ENCODE measurements around the gene CPT1A. TPM values are rescaled to one million over a fixed set of nuclear protein-coding genes. Genes with fewer than 3 reads are reported as not detected.

Gene CPT1A
- total and polyA plus RNA-seq, 5 experiments from 2014 or later: 3.1 to 34.4 (median 4.7) TPM

GRCh38 chr11:68808787-68809186 is 32.9 kb downstream of the CPT1A start:
- Mint-ChIP-seq H3K27me3 (no peaks in the 10 kb centered on the region), H3K36me3 (peaks cover 0 to 60% (median 3%) of the 10 kb centered on the region in 3 donors), H3K4me1 (peaks cover 0 to 8% (median under 1%) of the 10 kb centered on the region in 4 donors), H3K4me3 (no peak overlapping the region), H3K9me3 (no peaks in the 10 kb centered on the region), H3K27ac (no peak overlapping the region)
- POLR2A ChIA-PET: interaction anchor here (0.5 kb wide), 1 partner anchor 365 kb away, joined by 3 read pairs; no protein-coding TSS in a partner anchor
- no peak for DNase-seq
- ATAC-seq: no peak

DNA sequence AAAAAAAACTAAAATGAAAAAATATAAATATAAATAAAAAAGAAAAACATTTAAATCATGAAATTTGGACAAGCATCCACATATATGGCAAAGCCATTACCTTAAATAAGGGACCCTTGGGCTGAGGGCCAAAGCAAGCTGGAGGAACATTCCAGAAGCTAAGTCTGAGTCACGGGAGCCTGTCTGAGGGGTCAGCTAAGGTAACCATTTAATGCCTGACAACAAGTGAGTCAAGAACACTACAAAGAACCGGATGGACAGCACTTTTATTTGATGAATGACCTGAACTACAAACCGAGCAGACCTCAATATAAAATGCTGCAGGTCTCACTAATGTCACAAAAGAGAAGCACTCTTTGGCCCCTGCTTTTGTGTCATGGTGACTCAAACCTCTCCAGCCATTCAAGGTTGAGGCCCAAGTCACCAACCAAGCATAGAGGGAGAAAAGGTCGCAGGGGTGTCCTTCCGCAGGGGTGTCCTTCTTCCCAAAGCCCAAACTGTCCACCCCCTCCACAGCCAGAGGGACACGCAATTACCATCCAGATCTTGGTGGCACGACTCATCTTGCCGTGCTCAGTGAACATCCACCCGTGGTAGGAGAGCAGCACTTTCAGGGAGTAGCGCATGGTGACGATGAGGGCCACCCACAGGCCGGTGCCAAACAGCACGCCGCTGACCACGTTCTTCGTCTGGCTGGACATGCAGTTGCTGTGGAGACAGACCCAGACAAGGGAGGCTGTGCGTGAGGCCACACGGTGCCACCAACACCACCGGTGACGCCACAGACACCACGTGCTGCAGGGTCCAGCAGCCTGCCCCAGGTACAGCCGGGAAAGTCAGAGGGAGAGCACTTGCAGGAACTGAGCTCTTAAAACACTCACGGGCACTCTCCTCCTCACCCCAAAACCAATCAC is 34.5 kb downstream of the CPT1A start:
- Mint-ChIP-seq H3K9me3 (no peaks in the 10 kb centered on the region), H3K27me3 (no peaks in the 10 kb centered on the region), H3K4me1 (no peaks in the 10 kb centered on the region), H3K36me3 (peaks cover 0 to 59% (median 0%) of the 10 kb centered on the region in 3 donors), H3K27ac (peak overlapping the region in 1 of 10 donors; percentile 41), H3K4me3 (no peak overlapping the region)
- POLR2A ChIA-PET: interaction anchor here (0.6 kb wide), 1 partner anchor 38 kb away, joined by 4 read pairs; no protein-coding TSS in a partner anchor
- peak in 1 of 10 donors; percentile 55 for DNase-seq
- ATAC-seq: no peak

DNA sequence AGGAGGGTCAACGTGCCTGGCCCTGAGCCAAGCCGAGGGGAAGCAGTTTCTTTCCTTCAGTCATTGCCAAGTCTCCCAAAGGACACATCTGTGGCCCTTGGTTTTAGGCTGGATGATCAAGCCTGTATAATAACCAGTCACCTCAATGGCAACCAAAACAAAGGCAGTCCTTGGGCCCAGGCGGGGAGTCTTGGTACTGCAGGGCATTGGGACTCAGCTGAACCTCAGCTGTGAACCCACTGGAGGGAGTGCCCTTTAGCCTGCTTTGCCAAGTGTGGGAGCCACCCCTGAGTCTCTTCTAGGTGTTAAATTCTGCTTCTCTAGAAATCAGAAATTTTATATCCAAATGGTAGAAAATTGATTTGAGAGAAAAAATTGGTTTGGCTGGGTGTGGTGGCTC is 36.9 kb downstream of the CPT1A start:
- DNase-seq (no peak), ATAC-seq (no peak)
- no peaks in the 10 kb centered on the region for H3K9me3 Mint-ChIP-seq
- H3K27me3 Mint-ChIP-seq: no peaks in the 10 kb centered on the region
- H3K4me1 Mint-ChIP-seq: no peaks in the 10 kb centered on the region
- peaks cover 0 to 62% (median 7%) of the 10 kb centered on the region in 3 donors for H3K36me3 Mint-ChIP-seq
- H3K4me3 Mint-ChIP-seq: no peak overlapping the region
- POLR2A ChIA-PET: interaction anchor here (0.7 kb wide), 1 partner anchor 11 kb away, joined by 3 read pairs; no protein-coding TSS in a partner anchor
- H3K27ac Mint-ChIP-seq: no peak overlapping the region

DNA sequence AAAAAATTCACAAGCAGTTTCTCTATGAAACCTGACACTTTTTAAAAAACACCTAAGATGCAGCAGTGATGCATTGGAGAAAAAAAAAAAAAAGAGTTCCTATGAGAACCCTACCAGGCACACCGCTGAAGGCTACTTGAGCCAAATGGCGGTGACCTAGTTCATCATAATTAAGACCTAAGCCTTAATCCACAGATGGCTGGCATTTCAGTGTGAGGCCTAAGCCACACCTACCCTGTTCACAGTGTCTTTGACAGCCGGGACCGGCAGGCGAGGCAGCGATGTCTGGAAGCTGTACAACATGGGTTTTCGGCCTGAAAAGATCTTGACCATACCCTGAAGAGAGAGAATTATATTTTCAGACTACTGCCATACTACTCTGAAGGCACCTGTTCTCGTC is 38.0 kb downstream of the CPT1A start:
- POLR2A ChIA-PET: no interaction called here
- Mint-ChIP-seq H3K4me1 (peaks cover 0 to 2% (median 0%) of the 10 kb centered on the region in 4 donors), H3K4me3 (no peak overlapping the region), H3K9me3 (no peaks in the 10 kb centered on the region), H3K27me3 (no peaks in the 10 kb centered on the region), H3K27ac (peak overlapping the region in 1 of 10 donors; percentile 70), H3K36me3 (peaks cover 0 to 68% (median 13%) of the 10 kb centered on the region in 3 donors)
- ATAC-seq (no peak), DNase-seq (no peak)

DNA sequence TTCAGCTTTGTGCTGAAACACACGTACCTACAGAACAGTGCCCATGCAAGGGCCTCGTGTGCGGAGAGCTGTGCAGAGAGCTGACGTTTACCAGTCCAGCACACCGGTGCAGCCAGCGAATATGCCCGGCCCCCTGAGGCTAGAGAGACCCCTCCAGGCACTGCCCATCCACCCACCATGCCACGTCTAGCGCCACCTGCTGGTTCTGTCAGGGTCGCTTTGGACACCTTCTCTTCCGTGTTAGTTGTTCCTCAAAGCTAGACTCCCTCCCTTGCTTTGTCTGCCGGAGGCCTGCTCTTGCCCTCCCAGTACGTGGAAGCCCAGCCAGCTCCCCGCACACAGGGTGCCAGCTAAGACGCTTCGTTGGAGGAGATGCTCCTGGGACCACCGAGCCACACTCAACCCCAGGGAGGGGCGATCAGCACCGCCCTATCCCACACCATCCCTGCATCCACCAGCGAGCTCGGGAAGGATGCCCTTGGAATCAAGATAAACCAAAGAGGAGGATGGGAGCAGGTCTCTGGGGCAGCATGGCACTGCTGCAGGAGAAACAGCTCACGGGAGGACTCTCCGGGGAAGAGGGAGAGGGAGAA is 43.4 kb downstream of the CPT1A start:
- peak in 9 of 10 donors; percentile 21 to 72 (median 35) for DNase-seq
- Mint-ChIP-seq H3K4me3 (peak overlapping the region in 1 of 10 donors; percentile 56), H3K27ac (peak overlapping the region in 2 of 10 donors; percentile 19 to 80), H3K4me1 (peaks cover 0 to 2% (median 0%) of the 10 kb centered on the region in 4 donors), H3K27me3 (no peaks in the 10 kb centered on the region), H3K9me3 (no peaks in the 10 kb centered on the region), H3K36me3 (peaks cover 5 to 91% (median 28%) of the 10 kb centered on the region in 3 donors)
- ATAC-seq: peak in 1 of 2 donors; percentile 42
- POLR2A ChIA-PET: interaction anchor here (1.0 kb wide), 1 partner anchor 45 kb away, joined by 5 read pairs; no protein-coding TSS in a partner anchor

- no peak overlapping the region for H3K4me3 Mint-ChIP-seq
- H3K4me1 Mint-ChIP-seq: peaks cover 0 to 2% (median 0%) of the 10 kb centered on the region in 4 donors
- ATAC-seq (no peak), DNase-seq (no peak)
- no peaks in the 10 kb centered on the region for H3K27me3 Mint-ChIP-seq
- POLR2A ChIA-PET: no interaction called here
- no peaks in the 10 kb centered on the region for H3K9me3 Mint-ChIP-seq
- no peak overlapping the region for H3K27ac Mint-ChIP-seq
- H3K36me3 Mint-ChIP-seq: peaks cover 5 to 89% (median 30%) of the 10 kb centered on the region in 3 donors
Observed at GRCh38 chr11:68796801-68797200, 44.9 kb downstream of the CPT1A start.

- H3K9me3 Mint-ChIP-seq: no peaks in the 10 kb centered on the region
- no peak for DNase-seq
- H3K4me3 Mint-ChIP-seq: no peak overlapping the region
- peaks cover 5 to 87% (median 27%) of the 10 kb centered on the region in 3 donors for H3K36me3 Mint-ChIP-seq
- no peak for ATAC-seq
- POLR2A ChIA-PET: interaction anchor here (0.6 kb wide), 1 partner anchor 40 kb away, joined by 4 read pairs; no protein-coding TSS in a partner anchor
- no peaks in the 10 kb centered on the region for H3K27me3 Mint-ChIP-seq
- no peak overlapping the region for H3K27ac Mint-ChIP-seq
- no peaks in the 10 kb centered on the region for H3K4me1 Mint-ChIP-seq
Observed at GRCh38 chr11:68792400-68792966, 49.2 kb downstream of the CPT1A start.

DNA sequence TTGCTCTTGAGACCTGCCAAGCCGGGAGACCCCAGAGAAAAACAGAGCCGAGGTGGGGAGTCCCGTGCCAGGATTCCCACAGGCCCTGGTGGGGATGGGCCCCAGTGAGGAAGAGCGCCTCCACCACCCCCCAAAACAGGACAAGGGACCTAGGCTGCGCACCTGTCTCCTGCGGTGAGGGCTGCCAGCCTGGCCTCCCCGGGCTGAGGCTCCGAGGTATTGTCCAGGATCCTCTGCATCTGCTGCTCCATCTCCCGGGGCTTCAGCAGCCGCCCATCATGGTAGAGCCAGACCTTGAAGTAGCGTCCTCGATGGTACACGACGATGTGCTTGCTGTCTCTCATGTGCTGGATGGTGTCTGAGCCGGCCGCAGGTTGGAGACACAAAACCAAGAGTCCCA is 57.1 kb downstream of the CPT1A start:
- ATAC-seq (no peak), DNase-seq (no peak)
- Mint-ChIP-seq H3K4me1 (no peaks in the 10 kb centered on the region), H3K9me3 (no peaks in the 10 kb centered on the region), H3K27ac (no peak overlapping the region), H3K4me3 (no peak overlapping the region), H3K36me3 (peaks cover 3 to 86% (median 25%) of the 10 kb centered on the region in 3 donors), H3K27me3 (no peaks in the 10 kb centered on the region)
- POLR2A ChIA-PET: no interaction called here

- no peak overlapping the region for H3K27ac Mint-ChIP-seq
Observed at GRCh38 chr11:68783216-68783821, 58.4 kb downstream of the CPT1A start.

GRCh38 chr11:68782711-68783110 is 59.0 kb downstream of the CPT1A start:
- no peak overlapping the region for H3K4me3 Mint-ChIP-seq
- no peak for DNase-seq
- peaks cover 0 to 2% (median 0%) of the 10 kb centered on the region in 4 donors for H3K4me1 Mint-ChIP-seq
- peak overlapping the region in 1 of 10 donors; percentile 65 for H3K27ac Mint-ChIP-seq
- POLR2A ChIA-PET: no interaction called here
- ATAC-seq: no peak
- no peaks in the 10 kb centered on the region for H3K9me3 Mint-ChIP-seq
- peaks cover 3 to 89% (median 29%) of the 10 kb centered on the region in 3 donors for H3K36me3 Mint-ChIP-seq
- H3K27me3 Mint-ChIP-seq: no peaks in the 10 kb centered on the region

More at GRCh38 chr11:68783216-68783821, 58.4 kb downstream of the CPT1A start:
- Mint-ChIP-seq H3K4me1 (no peaks in the 10 kb centered on the region), H3K27me3 (no peaks in the 10 kb centered on the region), H3K4me3 (no peak overlapping the region), H3K36me3 (peaks cover 3 to 89% (median 29%) of the 10 kb centered on the region in 3 donors), H3K9me3 (no peaks in the 10 kb centered on the region)
- POLR2A ChIA-PET: no interaction called here
- ATAC-seq: no peak
- DNase-seq: no peak

DNA sequence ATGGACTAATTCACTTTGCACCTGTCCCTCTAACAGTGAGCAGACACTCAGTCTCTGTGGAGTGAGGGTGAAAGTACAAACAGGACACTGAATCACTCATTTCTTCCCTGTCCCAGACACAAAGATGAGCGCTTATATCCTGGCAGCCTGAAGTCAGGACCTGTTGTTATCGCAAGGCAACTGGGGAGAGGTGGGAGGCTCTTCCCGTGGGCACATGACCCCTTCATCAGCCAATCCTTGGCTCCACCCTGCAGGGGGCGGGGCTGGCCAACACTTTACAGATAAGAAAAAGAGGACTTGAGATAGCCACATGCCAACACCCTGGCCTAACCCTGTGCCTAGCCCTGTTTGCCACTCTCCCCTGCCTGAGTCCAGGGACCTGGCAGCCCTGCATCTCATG is 60.9 kb downstream of the CPT1A start:
- H3K4me1 Mint-ChIP-seq: peaks cover 0 to 2% (median 0%) of the 10 kb centered on the region in 4 donors
- DNase-seq: no peak
- POLR2A ChIA-PET: no interaction called here
- H3K9me3 Mint-ChIP-seq: no peaks in the 10 kb centered on the region
- ATAC-seq: no peak
- peaks cover 3 to 91% (median 29%) of the 10 kb centered on the region in 3 donors for H3K36me3 Mint-ChIP-seq
- H3K27me3 Mint-ChIP-seq: no peaks in the 10 kb centered on the region
- H3K4me3 Mint-ChIP-seq: no peak overlapping the region
- no peak overlapping the region for H3K27ac Mint-ChIP-seq

- peak overlapping the region in 1 of 10 donors; percentile 4 for H3K27ac Mint-ChIP-seq
- H3K36me3 Mint-ChIP-seq: peaks cover 3 to 93% (median 41%) of the 10 kb centered on the region in 3 donors
- DNase-seq (no peak), ATAC-seq (no peak)
- H3K27me3 Mint-ChIP-seq: no peaks in the 10 kb centered on the region
- H3K4me1 Mint-ChIP-seq: peaks cover 0 to 2% (median 0%) of the 10 kb centered on the region in 4 donors
- POLR2A ChIA-PET: no interaction called here
- no peaks in the 10 kb centered on the region for H3K9me3 Mint-ChIP-seq
- no peak overlapping the region for H3K4me3 Mint-ChIP-seq
Observed at GRCh38 chr11:68778205-68778604, 63.5 kb downstream of the CPT1A start.
